Adrenal gland (tissue), 5 donors: Measurements from ENCODE around the gene MYO5A.

Experiments used
- CTCF ChIP-seq, 6 experiments: fragments of 450-650 bp in 4 of 6; fragments of 200-600 bp in 2 of 6; sonication (generic) in 1 of 6; IDR thresholded peaks; 1 replicate in 5 of 6; 2 replicates in 1 of 6; pipeline versions ENCODE4 v1.5.1 to v1.8.0; 2016 to 2021; ENCODE audit warnings: antibody characterized with exemption in 6 of 6, mild to moderate bottlenecking in 2 of 6, moderate library complexity in 1 of 6
- POLR2A ChIP-seq, 2 donors: fragments of 450-650 bp; IDR thresholded peaks; one replicate each; pipeline ENCODE4 v1.6.1; 2017; ENCODE audit warnings: antibody characterized with exemption in 2 of 2, mild to moderate bottlenecking in 2 of 2, moderate library complexity in 1 of 2
- donor health status: DM: no; HTN: no; CAD: no.

GRCh38 chr15:52328680-52329079 lies 200.0 kb downstream of the MYO5A start:
- no peak for TF ChIP-seq CTCF (IDR thresholded peaks at IDR 0.05)
- TF ChIP-seq POLR2A (IDR thresholded peaks at IDR 0.05), result no peak
